ENCODE data around the gene TCEAL3.
A peak's percentile ranks its signal among the peaks of the same experiment; 100 is the strongest.

TCEAL3 gene

GRCh38 chrX:103607364-103608305, at the start of gene TCEAL3:
TCEAL3 (plus strand) TSS chrX:103607963; CDS start chrX:103609065, 1,102 bp downstream.
- Histone ChIP-seq H3K9me3 (ENCODE audit: control insufficient read depth in 1 of 2, low read length in 2 of 2) (no peaks in the 10 kb centered on the region), H3K4me1 (ENCODE audit: control insufficient read depth in 1 of 2, insufficient read depth in 2 of 2, low read length in 2 of 2) (peaks cover 0 to 5% of the 10 kb centered on the region in 2 donors), H3K27ac (ENCODE audit: low read length) (peak within 1 kb of the TSS; percentile 45), H3K27me3 (ENCODE audit: low read depth, low read length) (no peaks in the 10 kb centered on the region), H3K36me3 (ENCODE audit: control insufficient read depth in 1 of 2, insufficient read depth in 2 of 2, low read length in 2 of 2) (peaks cover 0 to 6% of the 10 kb centered on the region in 2 donors), H3K4me3 (ENCODE audit: low read depth in 1 of 2, low read length in 2 of 2) (peak within 1 kb of the TSS; percentile 57 to 69)

- Histone ChIP-seq H3K4me1 (ENCODE audit: control insufficient read depth in 1 of 2, insufficient read depth in 2 of 2, low read length in 2 of 2) (no peaks in the 10 kb centered on the region), H3K27ac (ENCODE audit: low read length) (no peak overlapping the region), H3K36me3 (ENCODE audit: control insufficient read depth in 1 of 2, insufficient read depth in 2 of 2, low read length in 2 of 2) (no peaks in the 10 kb centered on the region), H3K9me3 (ENCODE audit: control insufficient read depth in 1 of 2, low read length in 2 of 2) (no peaks in the 10 kb centered on the region), H3K27me3 (ENCODE audit: low read depth, low read length) (no peaks in the 10 kb centered on the region), H3K4me3 (ENCODE audit: low read depth in 1 of 2, low read length in 2 of 2) (no peak overlapping the region)
These were observed 47.5 kb upstream of the TCEAL3 start for GRCh38 chrX:103560256-103560655.

DNA sequence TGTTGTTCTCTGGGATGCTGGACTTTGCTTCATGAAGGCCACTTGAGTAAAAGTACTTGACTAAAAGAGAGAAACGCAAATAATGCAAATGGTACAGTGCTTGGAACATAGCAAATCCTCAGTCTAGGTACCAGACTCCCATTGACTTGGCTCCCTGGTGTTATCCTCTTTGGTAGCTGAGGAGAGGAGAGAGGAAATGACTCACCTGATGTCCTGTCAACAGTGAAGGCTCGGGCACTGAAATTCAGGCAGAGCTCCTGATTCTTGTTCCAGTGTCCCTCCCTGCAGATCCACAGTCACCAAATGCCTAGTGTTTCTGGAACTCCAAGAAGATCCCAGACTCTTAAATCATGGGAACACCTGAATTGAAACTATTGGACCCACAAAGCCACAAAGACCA, 45.0 kb upstream of the TCEAL3 start:
- H3K4me3 ChIP-seq (ENCODE audit: low read depth in 1 of 2, low read length in 2 of 2), result no peak overlapping the region
- H3K36me3 ChIP-seq (ENCODE audit: control insufficient read depth in 1 of 2, insufficient read depth in 2 of 2, low read length in 2 of 2), result no peaks in the 10 kb centered on the region
- H3K27me3 ChIP-seq (ENCODE audit: low read depth, low read length), result no peaks in the 10 kb centered on the region
- no peaks in the 10 kb centered on the region for H3K9me3 ChIP-seq (ENCODE audit: control insufficient read depth in 1 of 2, low read length in 2 of 2)
- no peaks in the 10 kb centered on the region for H3K4me1 ChIP-seq (ENCODE audit: control insufficient read depth in 1 of 2, insufficient read depth in 2 of 2, low read length in 2 of 2)
- no peak overlapping the region for H3K27ac ChIP-seq (ENCODE audit: low read length)

GRCh38 chrX:103565197-103565596, 42.6 kb upstream of the TCEAL3 start:
- Histone ChIP-seq H3K4me3 (ENCODE audit: low read depth in 1 of 2, low read length in 2 of 2) (no peak overlapping the region), H3K36me3 (ENCODE audit: control insufficient read depth in 1 of 2, insufficient read depth in 2 of 2, low read length in 2 of 2) (no peaks in the 10 kb centered on the region), H3K27ac (ENCODE audit: low read length) (no peak overlapping the region), H3K4me1 (ENCODE audit: control insufficient read depth in 1 of 2, insufficient read depth in 2 of 2, low read length in 2 of 2) (no peaks in the 10 kb centered on the region), H3K9me3 (ENCODE audit: control insufficient read depth in 1 of 2, low read length in 2 of 2) (no peaks in the 10 kb centered on the region), H3K27me3 (ENCODE audit: low read depth, low read length) (no peaks in the 10 kb centered on the region)

- Histone ChIP-seq H3K27ac (ENCODE audit: low read length) (no peak overlapping the region), H3K9me3 (ENCODE audit: control insufficient read depth in 1 of 2, low read length in 2 of 2) (no peaks in the 10 kb centered on the region), H3K4me1 (ENCODE audit: control insufficient read depth in 1 of 2, insufficient read depth in 2 of 2, low read length in 2 of 2) (no peaks in the 10 kb centered on the region), H3K27me3 (ENCODE audit: low read depth, low read length) (no peaks in the 10 kb centered on the region), H3K4me3 (ENCODE audit: low read depth in 1 of 2, low read length in 2 of 2) (no peak overlapping the region), H3K36me3 (ENCODE audit: control insufficient read depth in 1 of 2, insufficient read depth in 2 of 2, low read length in 2 of 2) (no peaks in the 10 kb centered on the region)
These were observed 42.0 kb upstream of the TCEAL3 start for GRCh38 chrX:103565752-103566151.

- Histone ChIP-seq H3K27me3 (ENCODE audit: low read depth, low read length) (no peaks in the 10 kb centered on the region), H3K27ac (ENCODE audit: low read length) (no peak overlapping the region), H3K4me3 (ENCODE audit: low read depth in 1 of 2, low read length in 2 of 2) (no peak overlapping the region), H3K36me3 (ENCODE audit: control insufficient read depth in 1 of 2, insufficient read depth in 2 of 2, low read length in 2 of 2) (no peaks in the 10 kb centered on the region), H3K9me3 (ENCODE audit: control insufficient read depth in 1 of 2, low read length in 2 of 2) (no peaks in the 10 kb centered on the region), H3K4me1 (ENCODE audit: control insufficient read depth in 1 of 2, insufficient read depth in 2 of 2, low read length in 2 of 2) (no peaks in the 10 kb centered on the region)
These were observed 36.6 kb upstream of the TCEAL3 start for GRCh38 chrX:103571121-103571520.

DNA sequence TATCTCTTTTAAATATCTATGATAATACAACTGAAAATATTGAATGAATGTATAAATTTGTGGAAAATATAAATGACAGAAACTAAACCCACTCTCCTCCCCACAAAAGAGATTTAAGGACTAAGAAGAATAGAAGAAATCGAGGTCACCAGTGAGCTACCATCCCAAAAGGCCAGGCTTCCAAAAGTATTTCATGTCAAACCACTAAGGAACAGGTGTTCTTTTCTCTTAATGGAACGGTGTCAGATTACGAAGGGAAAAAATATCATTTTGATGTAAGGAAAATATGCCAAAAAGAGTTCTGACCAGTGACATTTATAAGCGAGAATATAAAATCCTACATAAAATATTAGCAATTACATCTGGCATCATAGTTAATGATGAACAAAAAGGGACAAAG, 36.0 kb upstream of the TCEAL3 start:
- no peaks in the 10 kb centered on the region for H3K27me3 ChIP-seq (ENCODE audit: low read depth, low read length)
- no peaks in the 10 kb centered on the region for H3K4me1 ChIP-seq (ENCODE audit: control insufficient read depth in 1 of 2, insufficient read depth in 2 of 2, low read length in 2 of 2)
- no peak overlapping the region for H3K4me3 ChIP-seq (ENCODE audit: low read depth in 1 of 2, low read length in 2 of 2)
- no peaks in the 10 kb centered on the region for H3K9me3 ChIP-seq (ENCODE audit: control insufficient read depth in 1 of 2, low read length in 2 of 2)
- H3K27ac ChIP-seq (ENCODE audit: low read length), result no peak overlapping the region
- no peaks in the 10 kb centered on the region for H3K36me3 ChIP-seq (ENCODE audit: control insufficient read depth in 1 of 2, insufficient read depth in 2 of 2, low read length in 2 of 2)

GRCh38 chrX:103573202-103573601, 34.6 kb upstream of the TCEAL3 start:
- Histone ChIP-seq H3K4me1 (ENCODE audit: control insufficient read depth in 1 of 2, insufficient read depth in 2 of 2, low read length in 2 of 2) (no peaks in the 10 kb centered on the region), H3K27me3 (ENCODE audit: low read depth, low read length) (no peaks in the 10 kb centered on the region), H3K36me3 (ENCODE audit: control insufficient read depth in 1 of 2, insufficient read depth in 2 of 2, low read length in 2 of 2) (no peaks in the 10 kb centered on the region), H3K9me3 (ENCODE audit: control insufficient read depth in 1 of 2, low read length in 2 of 2) (no peaks in the 10 kb centered on the region), H3K4me3 (ENCODE audit: low read depth in 1 of 2, low read length in 2 of 2) (no peak overlapping the region), H3K27ac (ENCODE audit: low read length) (no peak overlapping the region)

GRCh38 chrX:103584596-103584995, 23.2 kb upstream of the TCEAL3 start:
- H3K4me1 ChIP-seq (ENCODE audit: control insufficient read depth in 1 of 2, insufficient read depth in 2 of 2, low read length in 2 of 2), result peaks cover 0 to 8% of the 10 kb centered on the region in 2 donors
- no peaks in the 10 kb centered on the region for H3K27me3 ChIP-seq (ENCODE audit: low read depth, low read length)
- peaks cover 0 to 4% of the 10 kb centered on the region in 2 donors for H3K36me3 ChIP-seq (ENCODE audit: control insufficient read depth in 1 of 2, insufficient read depth in 2 of 2, low read length in 2 of 2)
- no peak overlapping the region for H3K27ac ChIP-seq (ENCODE audit: low read length)
- H3K9me3 ChIP-seq (ENCODE audit: control insufficient read depth in 1 of 2, low read length in 2 of 2), result no peaks in the 10 kb centered on the region
- peak overlapping the region in 1 of 2 donors; percentile 70 for H3K4me3 ChIP-seq (ENCODE audit: low read depth in 1 of 2, low read length in 2 of 2)

- H3K9me3 ChIP-seq (ENCODE audit: control insufficient read depth in 1 of 2, low read length in 2 of 2), result no peaks in the 10 kb centered on the region
- peaks cover 0 to 4% of the 10 kb centered on the region in 2 donors for H3K36me3 ChIP-seq (ENCODE audit: control insufficient read depth in 1 of 2, insufficient read depth in 2 of 2, low read length in 2 of 2)
- H3K4me1 ChIP-seq (ENCODE audit: control insufficient read depth in 1 of 2, insufficient read depth in 2 of 2, low read length in 2 of 2), result peaks cover 0 to 8% of the 10 kb centered on the region in 2 donors
- no peaks in the 10 kb centered on the region for H3K27me3 ChIP-seq (ENCODE audit: low read depth, low read length)
- peak within 1 kb of the TSS; percentile 61 to 70 for H3K4me3 ChIP-seq (ENCODE audit: low read depth in 1 of 2, low read length in 2 of 2)
- peak within 1 kb of the TSS; percentile 69 for H3K27ac ChIP-seq (ENCODE audit: low read length)
These were observed 22.1 kb upstream of the TCEAL3 start, which contains the start of gene TCEAL4 for GRCh38 chrX:103585411-103586313. TCEAL4 (plus strand) TSS chrX:103585515; CDS start chrX:103586676, 1,161 bp downstream.

GRCh38 chrX:103586314-103586646, 21.5 kb upstream of the TCEAL3 start:
- H3K36me3 ChIP-seq (ENCODE audit: control insufficient read depth in 1 of 2, insufficient read depth in 2 of 2, low read length in 2 of 2), result peaks cover 0 to 4% of the 10 kb centered on the region in 2 donors
- H3K9me3 ChIP-seq (ENCODE audit: control insufficient read depth in 1 of 2, low read length in 2 of 2), result no peaks in the 10 kb centered on the region
- H3K27ac ChIP-seq (ENCODE audit: low read length), result peak overlapping the region; percentile 73
- peaks cover 0 to 8% of the 10 kb centered on the region in 2 donors for H3K4me1 ChIP-seq (ENCODE audit: control insufficient read depth in 1 of 2, insufficient read depth in 2 of 2, low read length in 2 of 2)
- no peaks in the 10 kb centered on the region for H3K27me3 ChIP-seq (ENCODE audit: low read depth, low read length)
- peak overlapping the region; percentile 61 to 70 for H3K4me3 ChIP-seq (ENCODE audit: low read depth in 1 of 2, low read length in 2 of 2)
